Fibroblast of lung (primary cell): Measurements from ENCODE around the gene EQTN. TPM values are rescaled to one million over a fixed set of nuclear protein-coding genes. Genes with fewer than 3 reads are reported as not detected.

ENCODE experiments used
- DNase-seq, 2 donors: peaks; one replicate each; pipeline versions ENCODE4 v3.0.0 to v3.0.0-alpha.2; 2010; ENCODE audit warnings: low read depth in 2 of 2
- H2AFZ ChIP-seq: 2 replicates; pipeline ENCODE4 v1.5.1; 2012; ENCODE audit warnings: low read length, control low read depth, inconsistent platforms
- H3K27ac ChIP-seq: 2 replicates; pipeline ENCODE4 v1.5.1; 2011; ENCODE audit warnings: low read length, control low read depth; ENCODE audit not compliant: insufficient read depth
- H3K27me3 ChIP-seq: 2 replicates; pipeline ENCODE4 v1.5.1; 2011; ENCODE audit warnings: mild to moderate bottlenecking, low read length; ENCODE audit not compliant: control insufficient read depth, insufficient read depth
- H3K36me3 ChIP-seq: 2 replicates; pipeline ENCODE4 v1.5.1; 2011; ENCODE audit warnings: low read length; ENCODE audit not compliant: control insufficient read depth, insufficient read depth
- H3K4me1 ChIP-seq: 2 replicates; pipeline ENCODE4 v1.5.1; 2011; ENCODE audit warnings: low read length; ENCODE audit not compliant: control insufficient read depth, insufficient read depth; ENCODE audit errors: extremely low read depth
- H3K4me2 ChIP-seq: 2 replicates; pipeline ENCODE4 v1.5.1; 2011; ENCODE audit warnings: low read length, control low read depth; ENCODE audit not compliant: insufficient read depth; ENCODE audit errors: extremely low read depth
- H3K4me3 ChIP-seq, 4 experiments: fragments of 200-600 bp in 1 of 4; sonication (generic) in 1 of 4; replicated peaks in 1 of 4; 2 replicates each; pipeline ENCODE4 v1.5.1; 2011 to 2016; ENCODE audit warnings: low read length in 4 of 4, low read depth in 3 of 4, mild to moderate bottlenecking in 3 of 4, control low read depth in 2 of 4, inconsistent platforms in 1 of 4, mixed read lengths in 1 of 4; ENCODE audit not compliant: insufficient read depth in 1 of 4; ENCODE audit errors: control extremely low read depth in 1 of 4
- H3K79me2 ChIP-seq: 2 replicates; pipeline ENCODE4 v1.5.1; 2012; ENCODE audit warnings: mild to moderate bottlenecking, low read length, inconsistent platforms; ENCODE audit not compliant: control insufficient read depth, insufficient read depth
- H3K9ac ChIP-seq: 2 replicates; pipeline ENCODE4 v1.5.1; 2011; ENCODE audit warnings: mild to moderate bottlenecking, low read length, control low read depth; ENCODE audit not compliant: insufficient read depth
- H3K9me3 ChIP-seq: 2 replicates; pipeline ENCODE4 v1.5.1; 2012; ENCODE audit warnings: low read depth, low read length; ENCODE audit not compliant: control insufficient read depth, insufficient read depth
- H4K20me1 ChIP-seq: 2 replicates; pipeline ENCODE4 v1.5.1; 2011; ENCODE audit warnings: low read length; ENCODE audit not compliant: control insufficient read depth, insufficient read depth; ENCODE audit errors: extremely low read depth
- CTCF ChIP-seq, 2 donors: IDR thresholded peaks in 1 of 2; conservative IDR thresholded peaks in 1 of 2; 1 replicate in 1 of 2; 2 replicates in 1 of 2; pipeline ENCODE4 v1.5.1; 2011 to 2012; ENCODE audit warnings: low read length in 2 of 2, control low read depth in 1 of 2, inconsistent platforms in 1 of 2, low read depth in 1 of 2, mild to moderate bottlenecking in 1 of 2
- EZH2 ChIP-seq: IDR thresholded peaks from 2 replicates; pipeline ENCODE4 v1.5.1; 2012; ENCODE audit warnings: low read length, control low read depth, mild to moderate bottlenecking; ENCODE audit errors: missing control alignments
- polyA minus RNA-seq: library from RNA; depleted of rRNA, polyadenylated mRNA; stranded (reverse); fragments of >200 nt; gene quantifications from 2 replicates; pipeline ENCODE4 v1.2.3, GENCODE V29; 2011; ENCODE audit warnings: low replicate concordance
- polyA plus RNA-seq, 2 donors: library from polyadenylated mRNA; depleted of rRNA in 1 of 2; stranded (reverse) in 1 of 2; unstranded in 1 of 2; fragments of >200 nt; gene quantifications; 2 replicates each; pipeline ENCODE4 v1.2.1, GENCODE V29; 2011 to 2012; ENCODE audit warnings: missing spikeins in 1 of 2
- total RNA-seq: library from RNA; depleted of rRNA; stranded (reverse); fragments of >200 nt; gene quantifications from 2 replicates; pipeline ENCODE4 v1.2.1, GENCODE V29; 2014

The EQTN gene
- not detected in 2 replicates for total RNA-seq
- not detected in 2 replicates for polyA plus RNA-seq
- polyA plus RNA-seq (2012) = not detected in 2 replicates
- not detected in 2 replicates for polyA minus RNA-seq

- Histone ChIP-seq H3K4me1 (no peaks in the 10 kb centered on the region), H3K4me2 (no peak within 1 kb of the TSS), H3K27me3 (no peaks in the 10 kb centered on the region), H4K20me1 (no peaks in the 10 kb centered on the region), H3K36me3 (no peaks in the 10 kb centered on the region), H3K4me3 (no peak within 1 kb of the TSS), H2AFZ (no peak within 1 kb of the TSS), H3K9me3 (no peaks in the 10 kb centered on the region), H3K79me2 (no peaks in the 10 kb centered on the region), H3K27ac (no peak within 1 kb of the TSS), H3K9ac (no peak within 1 kb of the TSS)
- DNase-seq = no peak
- TF ChIP-seq CTCF (conservative IDR thresholded peaks at IDR 0.05 in 1 of 2, IDR thresholded peaks at IDR 0.05 in 1 of 2; ENCODE audit: low read depth in 1 of 2, low read length in 2 of 2) = no peak
- no peak for TF ChIP-seq EZH2
These were observed at the start of gene EQTN for GRCh38 chr9:27297050-27297449. TSS of gene EQTN (minus strand) at chr9:27297150. CDS start at chr9:27297055, 95 bp downstream.

GRCh38 chr9:27344776-27345175 is 47.8 kb upstream of the EQTN start:
- H3K9ac ChIP-seq = no peak overlapping the region
- no peaks in the 10 kb centered on the region for H3K4me1 ChIP-seq
- H3K27ac ChIP-seq = no peak overlapping the region
- no peaks in the 10 kb centered on the region for H3K79me2 ChIP-seq
- DNase-seq = no peak
- no peaks in the 10 kb centered on the region for H3K9me3 ChIP-seq
- no peaks in the 10 kb centered on the region for H3K36me3 ChIP-seq
- H3K4me2 ChIP-seq = no peak overlapping the region
- no peak overlapping the region for H3K4me3 ChIP-seq
- TF ChIP-seq CTCF (conservative IDR thresholded peaks at IDR 0.05 in 1 of 2, IDR thresholded peaks at IDR 0.05 in 1 of 2; ENCODE audit: low read depth in 1 of 2, low read length in 2 of 2) = no peak
- TF ChIP-seq EZH2 = no peak
- no peak overlapping the region for H2AFZ ChIP-seq
- H3K27me3 ChIP-seq = no peaks in the 10 kb centered on the region
- H4K20me1 ChIP-seq = no peaks in the 10 kb centered on the region

- no peaks in the 10 kb centered on the region for H3K4me1 ChIP-seq
- H3K36me3 ChIP-seq = no peaks in the 10 kb centered on the region
- H3K9me3 ChIP-seq = no peaks in the 10 kb centered on the region
- no peak overlapping the region for H3K4me3 ChIP-seq
- H3K4me2 ChIP-seq = no peak overlapping the region
- no peaks in the 10 kb centered on the region for H3K79me2 ChIP-seq
- H3K27me3 ChIP-seq = peaks cover 2% of the 10 kb centered on the region
- no peak overlapping the region for H2AFZ ChIP-seq
- H4K20me1 ChIP-seq = no peaks in the 10 kb centered on the region
- TF ChIP-seq CTCF (conservative IDR thresholded peaks at IDR 0.05 in 1 of 2, IDR thresholded peaks at IDR 0.05 in 1 of 2; ENCODE audit: low read depth in 1 of 2, low read length in 2 of 2) = no peak
- TF ChIP-seq EZH2 = no peak
- DNase-seq = no peak
- H3K9ac ChIP-seq = no peak overlapping the region
- H3K27ac ChIP-seq = no peak overlapping the region
These were observed 44.8 kb upstream of the EQTN start for GRCh38 chr9:27341545-27342294.
